Measurements from ENCODE around the gene MYMK.

MYMK gene

DNA sequence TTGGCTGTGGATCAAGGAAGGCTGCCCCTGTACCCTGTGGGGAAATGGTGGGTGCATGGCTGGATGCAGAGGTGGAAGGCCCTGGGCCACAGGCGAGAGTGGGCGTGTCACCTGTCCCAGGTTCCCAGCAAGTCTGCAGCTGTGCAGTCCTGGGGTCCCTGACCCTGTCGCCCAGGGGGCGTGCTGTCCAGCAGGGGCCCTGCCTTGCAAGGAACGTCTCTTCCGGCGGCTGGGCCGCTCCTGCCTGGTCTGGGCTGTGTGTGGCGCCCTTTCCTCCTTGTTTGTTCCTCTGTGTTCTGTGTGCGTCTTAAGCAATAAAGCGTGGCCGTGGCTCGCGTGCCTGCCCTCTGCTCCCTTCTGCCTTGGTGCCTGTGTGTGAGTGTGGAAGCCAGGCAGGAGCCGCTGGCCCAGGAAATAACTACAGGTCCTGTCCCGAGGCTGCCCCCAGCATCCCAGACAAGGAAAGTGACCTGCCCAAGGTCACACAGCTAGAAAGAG is 54.3 kb downstream of the MYMK start:
- peak in 2 of 56 donors; percentile 13 to 30 for DNase-seq

DNA sequence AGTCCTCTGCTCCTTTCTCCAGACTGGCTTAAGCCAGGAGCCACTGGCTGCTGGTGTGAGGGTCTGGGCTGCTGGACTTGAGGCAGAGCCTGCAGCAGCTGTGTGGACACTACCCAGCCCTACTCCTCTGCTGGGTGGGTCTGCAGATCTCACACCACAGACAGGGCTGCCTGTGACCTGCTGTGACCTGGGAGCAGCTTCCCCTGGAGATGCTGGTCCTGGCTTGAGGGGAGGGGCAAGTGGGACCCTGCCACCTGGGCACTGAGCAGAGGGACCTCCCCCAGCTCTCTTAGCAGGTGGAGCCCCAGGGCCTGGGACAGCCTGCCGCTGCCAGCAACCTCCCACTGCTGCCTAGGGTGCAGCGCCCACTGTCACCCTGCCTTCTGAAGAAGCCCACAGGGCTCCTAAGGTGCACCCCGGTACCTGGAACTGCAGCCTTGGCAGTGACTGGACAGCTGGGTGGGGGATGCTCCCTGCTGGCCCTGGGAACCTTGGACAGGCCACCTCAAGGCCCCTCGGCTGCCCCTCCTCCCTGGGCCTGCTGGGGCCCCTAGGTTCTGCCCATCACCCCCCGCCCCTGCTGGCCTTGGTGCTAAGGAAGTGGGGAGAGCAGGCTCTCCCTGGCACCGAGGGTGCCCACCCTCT is 55.9 kb downstream of the MYMK start:
- DNase-seq = no peak

DNA sequence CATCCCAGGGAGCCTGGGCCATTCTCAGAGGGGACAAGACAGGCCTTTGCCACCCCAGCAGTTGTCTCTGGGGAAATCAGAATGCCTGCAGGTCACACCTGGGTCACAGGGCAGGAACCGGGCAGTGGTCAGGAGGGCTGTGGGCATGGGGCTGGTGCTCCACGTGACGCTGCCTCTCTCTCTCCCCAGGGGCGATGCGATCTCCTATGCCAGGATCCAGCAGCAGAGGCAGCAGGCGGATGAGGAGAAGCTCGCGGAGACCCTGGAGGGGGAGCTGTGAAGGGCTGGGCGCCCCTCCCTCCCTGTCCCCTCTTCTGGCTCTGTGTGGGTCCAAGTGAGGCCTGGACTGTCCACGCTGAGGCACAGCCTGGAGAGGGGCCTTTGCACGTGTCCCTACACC is 56.4 kb downstream of the MYMK start:
- no peak for DNase-seq

DNA sequence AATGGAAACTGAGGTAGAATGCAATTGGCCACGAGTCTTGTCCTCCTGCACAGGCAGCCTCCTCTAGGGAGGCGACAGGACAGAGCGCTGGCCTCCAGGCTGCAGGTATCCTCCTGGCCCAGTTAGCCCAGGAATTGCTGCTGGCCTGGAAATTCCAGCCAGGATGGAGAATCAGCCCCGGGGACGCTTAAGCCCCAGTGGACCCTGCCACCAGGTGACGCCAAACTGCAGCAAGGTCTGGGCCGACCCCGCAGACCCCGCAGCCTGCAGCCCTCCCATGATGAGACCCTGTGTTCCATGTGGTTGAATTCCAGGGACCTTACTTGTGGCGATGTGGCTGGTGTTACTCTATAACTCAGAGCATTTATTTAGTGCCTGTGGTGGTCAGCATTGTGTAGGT is 57.7 kb downstream of the MYMK start:
- DNase-seq = no peak

DNA sequence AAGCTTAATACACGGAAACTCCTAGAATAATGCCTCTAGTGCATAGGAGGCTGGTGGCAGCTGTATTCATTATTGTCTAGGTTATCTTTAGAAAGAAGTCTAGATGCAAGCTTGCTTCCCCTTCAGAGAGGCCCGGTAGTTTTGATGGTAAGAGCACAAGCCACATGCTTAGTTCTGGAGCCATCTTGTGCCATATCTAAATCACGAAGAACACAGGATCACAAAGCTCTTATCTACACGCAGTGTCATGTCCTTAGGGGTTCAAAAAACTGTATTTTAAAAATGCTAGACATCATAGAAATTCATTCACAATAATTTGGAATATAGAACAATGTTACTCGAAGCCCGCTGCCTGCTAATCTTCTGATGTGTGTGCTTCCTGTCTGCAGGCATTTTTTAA is 58.8 kb downstream of the MYMK start:
- no peak for DNase-seq

DNA sequence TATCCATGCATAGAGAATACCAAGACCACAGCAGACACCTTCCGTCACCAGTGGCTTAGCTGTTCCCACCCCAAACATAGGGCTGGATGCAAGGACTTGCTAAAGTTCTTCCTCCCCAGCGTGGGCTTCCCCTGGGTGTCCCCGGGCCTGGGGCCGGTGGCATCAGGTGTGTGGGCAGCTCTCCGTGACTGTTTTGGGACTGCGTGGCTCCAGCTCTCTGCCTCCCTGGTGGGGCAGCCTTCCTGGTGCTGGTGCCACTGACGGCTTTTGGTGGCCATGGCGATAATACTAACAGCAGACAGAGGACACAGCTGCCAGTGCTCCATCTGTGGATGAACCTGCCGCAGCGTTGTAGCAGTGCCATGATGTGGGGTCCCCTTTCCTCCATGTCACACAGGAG is 60.1 kb downstream of the MYMK start:
- DNase-seq = no peak

Measured in nucleus accumbens (tissue), 56 donors.